GM18951 (cell line): ENCODE measurements around the gene SLC25A51.
"Not testable (repeated sequence)": the region's sequence is repeated elsewhere in the genome, so short reads cannot be mapped to it uniquely, and the experiment has no call there.

Experiments used
- POLR2A ChIP-seq: IDR thresholded peaks from 4 replicates; pipeline ENCODE4 v1.6.1; 2011; ENCODE audit warnings: mild to moderate bottlenecking; ENCODE audit not compliant: insufficient read length, insufficient read depth; ENCODE audit errors: extremely low read depth
- in situ Hi-C: fragments of 300-500 bp; cut with MboI; formaldehyde crosslinking; loops from one replicate; pipeline ENCODE4 v1.12.0; 2022; ENCODE audit warnings: low sequenced_read_pairs, mixed read lengths, inconsistent platforms; ENCODE audit not compliant: unreplicated experiment

The SLC25A51 gene

GRCh38 chr9:37892063-37892462, 11.9 kb downstream of the SLC25A51 start:
- in situ Hi-C loops, result no loop called here
- no peak for TF ChIP-seq POLR2A

GRCh38 chr9:37891042-37891441, 12.9 kb downstream of the SLC25A51 start:
- in situ Hi-C loops, result not testable (repeated sequence)

GRCh38 chr9:37889536-37889935, 14.4 kb downstream of the SLC25A51 start:
- in situ Hi-C loops, result no loop called here
- TF ChIP-seq POLR2A, result no peak

GRCh38 chr9:37887977-37888583, 15.8 kb downstream of the SLC25A51 start:
- in situ Hi-C loops, result not testable (repeated sequence)

- in situ Hi-C loops, result no loop called here
- no peak for TF ChIP-seq POLR2A
Observed at GRCh38 chr9:37880916-37881479, 22.9 kb downstream of the SLC25A51 start.

GRCh38 chr9:37876376-37876775, 27.6 kb downstream of the SLC25A51 start:
- in situ Hi-C loops, result no loop called here
- TF ChIP-seq POLR2A, result no peak

- TF ChIP-seq POLR2A, result no peak
- in situ Hi-C loops, result no loop called here
Observed at GRCh38 chr9:37873955-37874354, 30.0 kb downstream of the SLC25A51 start.

- no peak for TF ChIP-seq POLR2A
- in situ Hi-C loops, result no loop called here
Observed at GRCh38 chr9:37870799-37871176, 33.1 kb downstream of the SLC25A51 start.

- TF ChIP-seq POLR2A, result no peak
- in situ Hi-C loops, result no loop called here
Observed at GRCh38 chr9:37870081-37870798, 33.7 kb downstream of the SLC25A51 start.

GRCh38 chr9:37862530-37862929, 41.4 kb downstream of the SLC25A51 start:
- in situ Hi-C loops, result no loop called here
- TF ChIP-seq POLR2A, result no peak

- no peak for TF ChIP-seq POLR2A
- in situ Hi-C loops, result no loop called here
Observed at GRCh38 chr9:37859043-37859442, 44.9 kb downstream of the SLC25A51 start.

- TF ChIP-seq POLR2A, result no peak
- in situ Hi-C loops, result no loop called here
Observed at GRCh38 chr9:37856551-37856950, 47.4 kb downstream of the SLC25A51 start.

- no peak for TF ChIP-seq POLR2A
- in situ Hi-C loops, result no loop called here
Observed at GRCh38 chr9:37852222-37852621, 51.7 kb downstream of the SLC25A51 start.

GRCh38 chr9:37840560-37841194, 63.2 kb downstream of the SLC25A51 start:
- TF ChIP-seq POLR2A, result no peak
- in situ Hi-C loops, result no loop called here
